ENCODE results near the gene HSPA4L.

- TF ChIP-seq CTCF (IDR thresholded peaks at IDR 0.05) = no peak
- TF ChIP-seq POLR2A (IDR thresholded peaks at IDR 0.05) = no peak
These were observed 93.7 kb downstream of the HSPA4L start for GRCh38 chr4:127875791-127876190.

Data from right lobe of liver (tissue), 4 donors.